Activated naive CD8-positive, alpha-beta T cell (primary cell): ENCODE results near the gene PRR12.

ENCODE experiments used
- H3K27ac Mint-ChIP-seq: one replicate; pipeline ENCODE4 v1.8.0; 2021; ENCODE audit warnings: mixed read lengths
- H3K27me3 Mint-ChIP-seq: one replicate; pipeline ENCODE4 v1.8.0; 2021; ENCODE audit warnings: mixed read lengths
- H3K36me3 Mint-ChIP-seq: one replicate; pipeline ENCODE4 v1.8.0; 2021; ENCODE audit warnings: mixed read lengths
- H3K4me1 Mint-ChIP-seq: one replicate; pipeline ENCODE4 v1.8.0; 2021; ENCODE audit warnings: low read depth, mixed read lengths
- H3K4me3 Mint-ChIP-seq: one replicate; pipeline ENCODE4 v1.8.0; 2021; ENCODE audit warnings: mild to moderate bottlenecking, mixed read lengths
- H3K9me3 Mint-ChIP-seq: one replicate; pipeline ENCODE4 v1.8.0; 2021; ENCODE audit warnings: low read depth, mixed read lengths

The PRR12 gene

DNA sequence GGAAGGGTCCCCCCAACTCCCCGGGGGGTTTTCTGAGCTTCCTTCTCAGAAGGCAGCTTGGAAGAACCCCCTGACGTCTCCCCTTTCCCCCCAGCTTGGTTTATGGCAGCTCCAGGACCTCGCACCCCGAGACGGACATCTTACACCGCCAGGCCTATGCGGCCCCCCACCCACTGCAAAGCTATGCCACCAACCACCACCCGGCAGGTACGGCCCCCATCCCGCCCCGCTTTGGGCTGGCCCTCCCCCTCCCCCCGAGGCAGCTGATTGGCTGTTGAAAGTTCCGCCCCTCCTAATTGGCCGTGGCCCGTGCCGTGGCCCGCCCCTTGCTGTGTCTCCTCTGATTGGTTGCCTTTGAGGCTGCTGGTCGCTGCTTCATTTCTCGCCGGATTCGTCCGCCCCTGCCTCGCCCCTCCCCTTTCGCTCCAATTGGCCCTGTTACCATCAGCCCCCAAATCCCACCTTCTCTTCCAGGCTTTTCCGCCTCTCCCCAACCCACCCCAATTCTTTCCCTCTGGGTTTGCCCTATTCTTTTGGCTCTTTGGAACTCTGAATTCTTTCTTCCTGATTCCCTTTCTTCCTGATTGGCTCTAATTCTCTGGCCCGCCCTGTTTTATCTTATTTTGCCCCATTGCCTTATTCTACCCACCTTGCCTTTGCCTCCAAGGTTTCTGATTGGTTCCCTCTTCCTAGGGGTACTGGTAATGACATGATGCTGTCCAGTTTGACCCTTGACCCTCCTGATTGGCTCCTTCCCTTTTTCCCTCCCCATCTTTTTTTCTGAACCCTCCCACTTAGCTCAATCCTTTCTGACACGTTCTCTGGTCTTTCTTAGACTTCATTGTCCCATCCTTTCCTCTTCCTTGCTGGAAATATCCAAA is 2.5 kb downstream of the PRR12 start:
- peaks cover 32% of the 10 kb centered on the region for H3K4me1 Mint-ChIP-seq
- H3K27me3 Mint-ChIP-seq, result no peaks in the 10 kb centered on the region
- peak overlapping the region; percentile 83 for H3K27ac Mint-ChIP-seq

DNA sequence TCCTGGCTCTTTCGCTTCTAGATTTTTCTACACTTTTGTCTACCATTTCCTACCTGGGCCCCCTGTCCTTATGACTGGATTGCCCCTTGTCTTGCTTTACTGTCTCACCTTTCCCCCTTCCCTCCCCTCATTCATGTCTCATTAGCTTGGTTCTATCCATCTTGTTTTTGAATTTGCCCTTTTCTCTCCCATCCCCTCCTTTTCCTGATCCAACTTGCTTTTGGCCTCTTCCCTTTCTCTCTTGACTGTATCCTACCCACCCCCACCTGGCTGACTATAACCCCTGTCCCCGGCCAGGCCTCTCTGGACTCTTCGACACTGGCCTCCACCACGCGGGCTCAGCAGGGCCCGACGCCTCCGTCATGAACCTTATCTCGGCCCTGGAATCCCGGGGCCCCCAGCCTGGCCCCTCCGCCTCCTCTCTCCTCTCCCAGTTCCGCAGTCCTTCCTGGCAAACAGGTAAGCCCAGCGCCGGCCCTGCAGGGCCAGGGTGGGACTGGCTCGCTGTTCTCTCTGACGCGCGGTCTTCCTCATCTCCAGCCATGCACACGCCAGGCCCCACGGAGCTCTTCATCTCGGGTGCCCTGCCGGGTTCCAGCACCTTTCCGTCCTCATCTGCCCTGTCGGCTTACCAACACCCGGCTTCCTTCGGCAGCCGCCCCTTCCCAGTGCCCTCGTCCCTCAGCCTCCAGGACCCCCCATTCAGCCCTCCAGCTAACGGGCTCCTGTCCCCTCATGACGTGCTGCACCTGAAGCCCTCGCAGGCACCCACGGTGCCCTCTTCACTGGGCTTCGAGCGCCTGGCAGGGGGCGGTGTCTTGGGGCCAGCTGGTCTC is 3.4 kb downstream of the PRR12 start:
- H3K36me3 Mint-ChIP-seq, result peaks cover 4% of the 10 kb centered on the region
- peaks cover 27% of the 10 kb centered on the region for H3K4me1 Mint-ChIP-seq
- peak overlapping the region; percentile 83 for H3K27ac Mint-ChIP-seq
- no peaks in the 10 kb centered on the region for H3K27me3 Mint-ChIP-seq
- peak overlapping the region; percentile 88 for H3K4me3 Mint-ChIP-seq
- no peaks in the 10 kb centered on the region for H3K9me3 Mint-ChIP-seq

More for the DNA sequence above, 2.5 kb downstream of the PRR12 start:
- Mint-ChIP-seq H3K4me3 (peak overlapping the region; percentile 88), H3K9me3 (no peaks in the 10 kb centered on the region), H3K36me3 (peaks cover 4% of the 10 kb centered on the region)

DNA sequence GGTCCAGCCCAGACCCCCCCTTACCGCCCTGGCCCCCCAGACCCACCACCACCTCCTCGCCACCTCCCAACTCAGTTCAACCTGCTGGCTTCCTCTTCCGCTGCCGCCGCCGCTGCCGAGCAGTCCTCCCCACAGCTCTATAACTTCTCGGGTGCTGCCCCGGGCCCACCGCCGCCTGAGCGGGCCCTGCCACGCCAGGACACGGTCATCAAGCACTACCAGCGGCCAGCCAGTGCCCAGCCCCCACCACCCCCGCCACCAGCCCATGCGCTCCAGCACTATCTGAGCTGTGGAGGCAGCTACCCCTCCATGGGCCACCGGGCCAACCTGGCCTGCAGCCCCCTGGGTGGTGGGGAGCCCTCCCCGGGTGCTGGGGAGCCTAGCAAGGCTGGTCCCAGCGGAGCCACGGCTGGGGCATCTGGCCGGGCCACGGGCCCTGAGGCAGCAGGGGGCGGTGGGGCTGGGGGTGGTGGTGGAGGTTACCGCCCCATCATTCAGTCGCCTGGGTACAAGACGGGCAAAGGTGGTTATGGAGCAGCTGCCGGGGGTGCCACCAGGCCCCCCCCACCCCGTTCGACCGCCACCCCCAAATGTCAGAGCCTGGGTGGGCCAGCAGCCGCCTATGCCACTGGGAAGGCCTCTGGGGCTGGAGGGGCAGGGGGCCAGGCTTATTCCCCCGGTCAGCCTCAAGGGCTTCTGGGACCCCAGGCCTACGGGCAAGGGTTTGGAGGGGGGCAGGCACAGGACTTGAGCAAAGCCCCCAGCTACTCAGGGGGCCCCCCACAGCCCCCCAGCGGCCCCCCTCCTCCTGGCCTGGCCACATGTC is 4.2 kb downstream of the PRR12 start:
- no peaks in the 10 kb centered on the region for H3K27me3 Mint-ChIP-seq
- no peaks in the 10 kb centered on the region for H3K9me3 Mint-ChIP-seq
- peaks cover 4% of the 10 kb centered on the region for H3K36me3 Mint-ChIP-seq
- H3K4me3 Mint-ChIP-seq, result no peak overlapping the region
- no peak overlapping the region for H3K27ac Mint-ChIP-seq
- peaks cover 23% of the 10 kb centered on the region for H3K4me1 Mint-ChIP-seq

DNA sequence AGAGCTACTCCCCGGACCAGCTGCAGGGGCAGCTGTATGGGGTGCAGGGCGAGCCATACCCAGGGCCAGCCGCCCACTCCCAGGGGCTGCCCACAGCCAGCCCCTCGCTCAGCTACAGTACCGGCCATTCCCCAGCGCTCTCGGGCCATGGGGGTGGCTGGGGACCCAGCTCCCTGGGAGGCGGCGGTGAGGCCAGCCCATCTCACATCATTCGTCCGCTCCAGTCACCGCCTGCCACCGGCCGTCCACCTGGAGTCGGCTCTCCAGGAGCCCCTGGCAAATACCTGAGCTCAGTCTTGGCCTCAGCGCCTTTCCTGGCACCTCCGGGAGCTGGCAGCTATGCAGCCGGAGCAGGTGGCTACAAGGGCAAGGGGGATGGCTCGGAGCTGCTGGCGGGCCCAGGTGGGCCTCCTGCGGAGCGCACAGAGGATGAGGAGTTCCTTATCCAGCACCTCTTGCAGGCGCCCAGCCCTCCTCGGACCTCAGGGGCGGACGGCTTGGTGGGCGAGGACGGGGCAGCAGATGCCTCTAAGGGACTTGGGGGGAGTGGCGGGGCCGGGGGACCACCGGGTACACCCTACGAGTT is 4.9 kb downstream of the PRR12 start:
- Mint-ChIP-seq H3K36me3 (peaks cover 4% of the 10 kb centered on the region), H3K4me3 (no peak overlapping the region), H3K27ac (no peak overlapping the region), H3K4me1 (peaks cover 21% of the 10 kb centered on the region), H3K27me3 (no peaks in the 10 kb centered on the region), H3K9me3 (no peaks in the 10 kb centered on the region)

DNA sequence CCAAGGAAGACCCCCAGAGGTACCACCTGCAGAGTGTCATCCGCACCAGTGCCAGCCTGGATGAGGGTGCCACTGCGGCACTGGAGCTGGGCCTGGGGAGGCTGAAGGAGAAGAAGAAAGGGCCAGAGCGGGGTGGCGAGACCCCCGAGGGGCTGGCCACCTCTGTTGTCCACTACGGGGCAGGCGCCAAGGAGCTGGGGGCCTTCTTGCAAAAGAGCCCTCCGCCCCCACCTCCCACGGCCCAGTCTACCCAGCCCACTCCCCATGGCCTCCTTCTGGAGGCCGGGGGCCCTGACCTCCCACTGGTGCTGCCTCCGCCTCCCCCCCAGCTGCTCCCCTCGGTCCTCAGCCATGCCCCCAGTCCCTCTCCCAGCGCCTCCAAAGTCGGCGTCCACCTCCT is 5.4 kb downstream of the PRR12 start:
- Mint-ChIP-seq H3K4me3 (no peak overlapping the region), H3K36me3 (peaks cover 4% of the 10 kb centered on the region), H3K4me1 (peaks cover 25% of the 10 kb centered on the region), H3K9me3 (no peaks in the 10 kb centered on the region), H3K27me3 (no peaks in the 10 kb centered on the region), H3K27ac (no peak overlapping the region)

DNA sequence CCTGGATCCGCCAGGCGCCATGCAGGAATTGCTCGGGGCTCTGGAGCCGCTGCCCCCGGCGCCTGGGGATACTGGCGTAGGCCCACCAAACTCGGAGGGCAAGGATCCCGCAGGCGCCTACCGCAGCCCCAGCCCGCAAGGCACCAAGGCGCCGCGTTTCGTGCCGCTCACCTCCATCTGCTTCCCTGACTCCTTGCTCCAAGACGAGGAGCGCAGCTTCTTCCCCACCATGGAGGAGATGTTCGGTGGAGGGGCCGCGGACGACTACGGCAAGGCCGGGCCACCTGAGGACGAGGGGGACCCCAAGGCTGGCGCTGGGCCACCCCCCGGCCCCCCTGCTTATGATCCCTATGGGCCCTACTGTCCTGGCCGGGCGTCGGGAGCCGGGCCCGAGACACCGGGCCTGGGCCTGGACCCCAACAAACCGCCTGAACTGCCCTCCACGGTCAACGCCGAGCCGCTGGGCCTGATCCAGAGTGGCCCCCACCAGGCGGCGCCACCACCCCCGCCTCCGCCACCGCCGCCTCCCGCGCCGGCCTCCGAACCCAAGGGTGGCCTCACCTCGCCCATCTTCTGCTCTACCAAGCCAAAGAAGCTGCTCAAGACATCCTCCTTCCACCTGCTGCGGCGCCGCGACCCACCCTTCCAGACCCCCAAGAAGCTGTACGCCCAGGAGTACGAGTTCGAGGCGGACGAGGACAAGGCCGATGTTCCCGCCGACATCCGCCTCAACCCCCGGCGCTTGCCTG is 6.1 kb downstream of the PRR12 start:
- H3K27me3 Mint-ChIP-seq, result no peaks in the 10 kb centered on the region
- H3K27ac Mint-ChIP-seq, result no peak overlapping the region
- H3K36me3 Mint-ChIP-seq, result peaks cover 4% of the 10 kb centered on the region
- H3K4me1 Mint-ChIP-seq, result peaks cover 28% of the 10 kb centered on the region
- no peaks in the 10 kb centered on the region for H3K9me3 Mint-ChIP-seq
- H3K4me3 Mint-ChIP-seq, result no peak overlapping the region

DNA sequence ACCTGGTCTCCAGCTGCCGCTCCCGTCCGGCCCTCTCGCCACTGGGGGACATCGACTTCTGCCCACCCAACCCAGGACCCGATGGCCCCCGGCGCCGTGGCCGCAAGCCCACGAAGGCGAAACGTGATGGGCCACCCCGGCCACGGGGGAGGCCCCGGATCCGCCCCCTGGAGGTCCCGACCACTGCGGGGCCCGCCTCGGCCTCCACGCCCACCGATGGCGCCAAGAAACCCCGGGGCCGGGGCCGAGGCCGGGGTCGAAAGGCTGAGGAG is 6.7 kb downstream of the PRR12 start:
- Mint-ChIP-seq H3K27me3 (no peaks in the 10 kb centered on the region), H3K36me3 (peaks cover 4% of the 10 kb centered on the region), H3K27ac (no peak overlapping the region), H3K4me1 (peaks cover 25% of the 10 kb centered on the region), H3K4me3 (no peak overlapping the region), H3K9me3 (no peaks in the 10 kb centered on the region)

DNA sequence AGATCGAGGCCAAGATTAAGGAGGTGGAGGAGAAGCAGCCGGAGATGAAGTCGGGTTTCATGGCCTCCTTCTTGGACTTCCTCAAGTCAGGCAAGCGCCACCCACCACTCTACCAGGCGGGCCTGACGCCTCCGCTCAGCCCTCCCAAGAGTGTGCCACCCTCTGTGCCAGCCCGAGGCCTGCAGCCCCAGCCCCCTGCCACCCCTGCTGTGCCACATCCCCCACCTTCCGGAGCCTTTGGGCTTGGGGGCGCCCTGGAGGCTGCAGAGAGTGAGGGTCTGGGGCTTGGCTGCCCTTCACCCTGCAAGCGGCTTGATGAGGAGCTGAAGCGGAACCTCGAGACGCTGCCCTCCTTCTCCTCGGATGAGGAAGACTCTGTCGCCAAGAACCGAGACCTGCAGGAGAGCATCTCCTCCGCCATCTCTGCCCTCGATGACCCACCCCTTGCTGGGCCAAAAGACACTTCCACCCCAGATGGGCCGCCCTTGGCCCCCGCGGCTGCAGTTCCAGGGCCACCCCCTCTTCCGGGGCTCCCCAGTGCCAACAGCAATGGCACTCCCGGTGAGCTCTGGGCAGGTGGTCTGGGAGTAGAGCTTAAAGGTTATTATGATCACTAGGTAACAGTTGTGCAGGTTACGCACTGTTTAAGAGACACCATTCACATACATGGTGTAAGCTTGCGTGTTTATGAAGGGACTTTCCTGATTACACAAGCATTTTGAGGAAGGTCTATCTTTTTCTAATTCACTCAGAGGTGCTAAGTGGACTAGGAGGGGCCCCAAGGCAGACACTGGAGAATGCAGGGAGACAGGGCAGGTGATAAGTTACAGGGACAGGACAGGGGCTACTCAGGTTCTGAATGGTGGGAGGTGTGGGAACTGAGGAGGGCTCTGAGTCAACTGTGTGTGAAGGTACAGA is 8.7 kb downstream of the PRR12 start:
- H3K9me3 Mint-ChIP-seq, result no peaks in the 10 kb centered on the region
- H3K27ac Mint-ChIP-seq, result peak overlapping the region; percentile 58

DNA sequence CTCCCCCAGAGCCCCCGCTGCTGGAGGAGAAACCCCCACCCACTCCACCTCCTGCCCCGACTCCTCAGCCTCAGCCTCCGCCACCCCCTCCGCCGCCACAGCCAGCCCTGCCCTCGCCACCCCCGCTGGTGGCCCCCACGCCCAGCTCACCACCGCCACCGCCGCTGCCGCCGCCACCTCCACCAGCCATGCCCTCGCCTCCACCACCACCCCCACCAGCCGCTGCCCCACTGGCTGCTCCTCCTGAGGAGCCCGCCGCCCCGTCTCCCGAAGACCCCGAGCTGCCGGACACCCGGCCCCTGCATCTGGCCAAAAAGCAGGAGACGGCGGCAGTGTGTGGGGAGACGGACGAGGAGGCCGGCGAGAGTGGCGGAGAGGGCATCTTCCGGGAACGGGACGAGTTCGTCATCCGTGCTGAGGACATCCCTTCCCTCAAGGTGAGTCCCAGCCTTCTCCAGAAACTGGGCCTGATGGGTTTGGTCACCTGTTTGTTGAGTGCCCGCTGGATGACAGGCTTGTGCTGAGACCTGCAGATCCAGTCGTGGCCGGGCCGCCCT is 10.6 kb downstream of the PRR12 start:
- Mint-ChIP-seq H3K36me3 (no peaks in the 10 kb centered on the region), H3K27ac (no peak overlapping the region), H3K9me3 (no peaks in the 10 kb centered on the region), H3K27me3 (no peaks in the 10 kb centered on the region), H3K4me1 (peaks cover 17% of the 10 kb centered on the region), H3K4me3 (no peak overlapping the region)

More for the DNA sequence above, 8.7 kb downstream of the PRR12 start:
- Mint-ChIP-seq H3K36me3 (no peaks in the 10 kb centered on the region), H3K4me3 (no peak overlapping the region), H3K27me3 (no peaks in the 10 kb centered on the region), H3K4me1 (peaks cover 15% of the 10 kb centered on the region)

DNA sequence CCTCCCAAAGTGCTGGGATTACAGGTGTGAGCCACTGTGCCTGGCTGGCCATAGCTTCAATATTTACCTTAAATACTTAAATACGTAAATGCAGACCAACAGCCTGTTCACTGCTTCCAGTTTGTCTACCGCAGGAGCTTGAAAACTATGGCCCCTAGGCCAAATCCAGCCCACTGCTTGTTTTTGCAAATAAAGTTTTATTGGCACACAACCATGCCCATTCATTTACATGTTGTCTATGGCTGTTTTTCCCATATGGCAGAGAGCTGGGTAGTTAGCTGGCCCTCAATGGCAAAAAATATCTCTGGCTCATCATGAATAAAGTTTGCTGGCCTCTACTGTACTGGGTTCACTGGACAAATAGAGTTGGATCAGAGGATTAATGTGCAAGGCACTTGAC is 11.8 kb downstream of the PRR12 start:
- H3K9me3 Mint-ChIP-seq, result no peaks in the 10 kb centered on the region
- H3K4me3 Mint-ChIP-seq, result no peak overlapping the region
- no peak overlapping the region for H3K27ac Mint-ChIP-seq
- H3K27me3 Mint-ChIP-seq, result no peaks in the 10 kb centered on the region
- peaks cover 17% of the 10 kb centered on the region for H3K4me1 Mint-ChIP-seq
- no peaks in the 10 kb centered on the region for H3K36me3 Mint-ChIP-seq

DNA sequence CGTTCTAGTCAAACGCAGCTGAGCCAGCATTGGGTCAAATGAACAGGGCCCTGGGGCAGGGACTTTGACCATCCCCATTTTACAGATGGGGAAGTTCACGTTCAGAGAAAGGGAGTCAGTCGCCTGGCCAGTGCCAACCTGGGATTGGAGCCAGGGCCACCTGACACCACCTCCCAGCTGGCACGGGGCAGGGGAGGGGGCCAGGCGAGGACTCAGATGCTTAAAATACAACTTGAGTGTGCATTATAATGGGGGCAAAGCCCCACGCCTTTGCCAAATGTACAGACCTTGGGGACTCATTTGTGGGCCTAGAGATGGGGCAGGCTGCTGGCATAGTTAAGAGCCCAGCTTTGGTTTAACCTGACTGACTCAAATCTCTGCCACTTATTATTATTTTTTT is 14.6 kb downstream of the PRR12 start:
- no peak overlapping the region for H3K4me3 Mint-ChIP-seq
- no peaks in the 10 kb centered on the region for H3K9me3 Mint-ChIP-seq
- no peak overlapping the region for H3K27ac Mint-ChIP-seq
- H3K4me1 Mint-ChIP-seq, result peaks cover 12% of the 10 kb centered on the region
- no peaks in the 10 kb centered on the region for H3K36me3 Mint-ChIP-seq
- no peaks in the 10 kb centered on the region for H3K27me3 Mint-ChIP-seq

DNA sequence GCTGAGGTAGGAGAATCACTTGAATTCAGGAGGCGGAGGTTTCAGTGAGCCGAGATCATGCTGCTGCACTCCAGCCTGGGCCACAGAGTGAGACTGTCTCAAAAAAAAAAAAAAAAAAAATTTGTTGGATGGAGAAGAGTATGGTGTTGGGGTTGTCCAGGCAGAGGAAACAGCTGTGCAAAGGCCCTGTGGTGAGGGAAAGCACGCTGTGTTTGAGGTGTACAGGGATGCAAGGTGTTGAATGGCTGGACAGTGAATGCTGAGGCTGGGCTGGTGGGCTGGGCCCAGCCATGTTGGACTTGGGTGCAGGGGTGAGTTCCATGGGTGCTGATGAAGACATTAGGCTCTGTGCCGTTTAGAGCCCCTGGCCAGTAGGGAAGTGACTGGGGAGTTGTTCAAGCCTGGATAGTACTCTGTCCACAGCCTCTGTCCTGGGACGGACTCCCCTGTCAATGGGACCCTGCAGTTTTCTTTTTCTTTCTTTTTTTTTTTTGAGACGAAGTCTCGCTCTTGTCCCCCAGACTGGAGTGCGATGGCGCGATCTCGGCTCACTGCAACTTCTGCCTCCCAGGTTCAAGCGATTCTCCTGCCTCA is 18.6 kb downstream of the PRR12 start:
- peaks cover 11% of the 10 kb centered on the region for H3K4me1 Mint-ChIP-seq
- no peaks in the 10 kb centered on the region for H3K9me3 Mint-ChIP-seq
- peak overlapping the region; percentile 16 for H3K27ac Mint-ChIP-seq
- no peaks in the 10 kb centered on the region for H3K27me3 Mint-ChIP-seq
- H3K4me3 Mint-ChIP-seq, result no peak overlapping the region
- peaks cover 2% of the 10 kb centered on the region for H3K36me3 Mint-ChIP-seq

DNA sequence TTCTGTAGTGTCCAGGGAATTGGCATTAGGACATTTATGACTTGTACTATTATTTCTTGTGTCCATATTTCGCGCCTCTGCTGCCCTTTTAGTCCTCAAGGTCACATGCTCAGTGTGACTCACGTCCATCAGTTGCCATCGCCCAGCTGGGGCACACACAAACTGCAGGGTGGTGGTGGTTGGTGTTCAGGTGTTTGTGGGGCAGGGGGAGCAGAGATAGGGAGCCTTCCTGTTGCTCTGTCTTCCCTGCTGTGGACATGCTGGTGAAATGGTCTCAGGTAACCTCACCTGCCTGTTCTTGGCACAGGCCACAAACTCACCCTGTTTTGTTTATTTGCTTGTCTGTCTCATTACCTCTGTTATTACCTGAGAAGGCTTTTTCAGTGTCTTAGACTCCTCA is 22.4 kb downstream of the PRR12 start:
- H3K9me3 Mint-ChIP-seq, result no peaks in the 10 kb centered on the region
- no peak overlapping the region for H3K4me3 Mint-ChIP-seq
- peaks cover 7% of the 10 kb centered on the region for H3K36me3 Mint-ChIP-seq
- peaks cover 9% of the 10 kb centered on the region for H3K4me1 Mint-ChIP-seq
- H3K27me3 Mint-ChIP-seq, result no peaks in the 10 kb centered on the region
- no peak overlapping the region for H3K27ac Mint-ChIP-seq
